ENCODE results near the gene TMEM207.

- no peak for TF ChIP-seq SIN3A (conservative IDR thresholded peaks at IDR 0.05 in 1 of 2, IDR thresholded peaks at IDR 0.05 in 1 of 2; ENCODE audit: low read depth in 1 of 2, low read length in 2 of 2)
- TF ChIP-seq, protein P1, sequence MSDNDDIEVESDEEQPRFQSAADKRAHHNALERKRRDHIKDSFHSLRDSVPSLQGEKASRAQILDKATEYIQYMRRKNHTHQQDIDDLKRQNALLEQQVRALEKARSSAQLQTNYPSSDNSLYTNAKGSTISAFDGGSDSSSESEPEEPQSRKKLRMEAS (IDR thresholded peaks at IDR 0.05) = no peak
- no peak for TF ChIP-seq SP2 (IDR thresholded peaks at IDR 0.05; ENCODE audit: low read length)
- TF ChIP-seq SP4 (IDR thresholded peaks at IDR 0.05; ENCODE audit: low read length) = no peak
- TF ChIP-seq, protein P2, sequence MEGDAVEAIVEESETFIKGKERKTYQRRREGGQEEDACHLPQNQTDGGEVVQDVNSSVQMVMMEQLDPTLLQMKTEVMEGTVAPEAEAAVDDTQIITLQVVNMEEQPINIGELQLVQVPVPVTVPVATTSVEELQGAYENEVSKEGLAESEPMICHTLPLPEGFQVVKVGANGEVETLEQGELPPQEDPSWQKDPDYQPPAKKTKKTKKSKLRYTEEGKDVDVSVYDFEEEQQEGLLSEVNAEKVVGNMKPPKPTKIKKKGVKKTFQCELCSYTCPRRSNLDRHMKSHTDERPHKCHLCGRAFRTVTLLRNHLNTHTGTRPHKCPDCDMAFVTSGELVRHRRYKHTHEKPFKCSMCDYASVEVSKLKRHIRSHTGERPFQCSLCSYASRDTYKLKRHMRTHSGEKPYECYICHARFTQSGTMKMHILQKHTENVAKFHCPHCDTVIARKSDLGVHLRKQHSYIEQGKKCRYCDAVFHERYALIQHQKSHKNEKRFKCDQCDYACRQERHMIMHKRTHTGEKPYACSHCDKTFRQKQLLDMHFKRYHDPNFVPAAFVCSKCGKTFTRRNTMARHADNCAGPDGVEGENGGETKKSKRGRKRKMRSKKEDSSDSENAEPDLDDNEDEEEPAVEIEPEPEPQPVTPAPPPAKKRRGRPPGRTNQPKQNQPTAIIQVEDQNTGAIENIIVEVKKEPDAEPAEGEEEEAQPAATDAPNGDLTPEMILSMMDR (IDR thresholded peaks at IDR 0.05; ENCODE audit: control extremely low read depth in 1 of 3, insufficient read depth in 1 of 3, low read depth in 1 of 3, low read length in 3 of 3) = no peak
- no peak for TF ChIP-seq ZNF274 (IDR thresholded peaks at IDR 0.05; ENCODE audit: borderline replicate concordance, extremely low read depth, low read length)
- TF ChIP-seq SIX5 (IDR thresholded peaks at IDR 0.05; ENCODE audit: low read depth, low read length) = no peak
- no peak for TF ChIP-seq POLR2A (IDR thresholded peaks at IDR 0.05; ENCODE audit: control extremely low read depth in 1 of 2, low read depth in 2 of 2, low read length in 2 of 2)
- TF ChIP-seq, protein P3, sequence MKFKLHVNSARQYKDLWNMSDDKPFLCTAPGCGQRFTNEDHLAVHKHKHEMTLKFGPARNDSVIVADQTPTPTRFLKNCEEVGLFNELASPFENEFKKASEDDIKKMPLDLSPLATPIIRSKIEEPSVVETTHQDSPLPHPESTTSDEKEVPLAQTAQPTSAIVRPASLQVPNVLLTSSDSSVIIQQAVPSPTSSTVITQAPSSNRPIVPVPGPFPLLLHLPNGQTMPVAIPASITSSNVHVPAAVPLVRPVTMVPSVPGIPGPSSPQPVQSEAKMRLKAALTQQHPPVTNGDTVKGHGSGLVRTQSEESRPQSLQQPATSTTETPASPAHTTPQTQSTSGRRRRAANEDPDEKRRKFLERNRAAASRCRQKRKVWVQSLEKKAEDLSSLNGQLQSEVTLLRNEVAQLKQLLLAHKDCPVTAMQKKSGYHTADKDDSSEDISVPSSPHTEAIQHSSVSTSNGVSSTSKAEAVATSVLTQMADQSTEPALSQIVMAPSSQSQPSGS (IDR thresholded peaks at IDR 0.05; ENCODE audit: low read length) = no peak
- no peak for TF ChIP-seq JUN (IDR thresholded peaks at IDR 0.05; ENCODE audit: low read depth, low read length)
- TF ChIP-seq BACH1 (IDR thresholded peaks at IDR 0.05; ENCODE audit: low read length) = no peak
- no peak for TF ChIP-seq KDM5A (IDR thresholded peaks at IDR 0.05; ENCODE audit: low read length)
Measured at GRCh38 chr3:190381441-190381840, 68.3 kb downstream of the TMEM207 start.

Measured in H1 (cell line).